HG03565 (cell line): ENCODE data around the gene ENPEP.
"Not testable (repeated sequence)": the region's sequence is repeated elsewhere in the genome, so short reads cannot be mapped to it uniquely, and the experiment has no call there.

Experiments
- ATAC-seq: cut with Tn5 transposase; IDR thresholded peaks from one replicate; pipeline ENCODE4 v1.9.1; 2021; ENCODE audit warnings: mild to moderate bottlenecking, moderate library complexity; ENCODE audit not compliant: unreplicated experiment

The ENPEP gene

GRCh38 chr4:110516106-110516922 is 40.4 kb downstream of the ENPEP start:
- ATAC-seq = peak; percentile 84

- ATAC-seq = no peak
Observed at GRCh38 chr4:110518889-110519490, 43.0 kb downstream of the ENPEP start.

- no peak for ATAC-seq
Observed at GRCh38 chr4:110520886-110521285, 44.9 kb downstream of the ENPEP start.

- no peak for ATAC-seq
Observed at GRCh38 chr4:110526589-110526988, 50.6 kb downstream of the ENPEP start.

- ATAC-seq = no peak
Observed at GRCh38 chr4:110527156-110527555, 51.2 kb downstream of the ENPEP start.

- no peak for ATAC-seq
Observed at GRCh38 chr4:110532901-110533589, 57.1 kb downstream of the ENPEP start.

- ATAC-seq = no peak
Observed at GRCh38 chr4:110533590-110533910, 57.6 kb downstream of the ENPEP start.

- ATAC-seq = no peak
Observed at GRCh38 chr4:110533940-110534339, 58.0 kb downstream of the ENPEP start.

- no peak for ATAC-seq
Observed at GRCh38 chr4:110540581-110540980, 64.6 kb downstream of the ENPEP start.

GRCh38 chr4:110540982-110541451 is 65.1 kb downstream of the ENPEP start:
- ATAC-seq = no peak

GRCh38 chr4:110543577-110543976 is 67.6 kb downstream of the ENPEP start:
- no peak for ATAC-seq

GRCh38 chr4:110544594-110544993 is 68.6 kb downstream of the ENPEP start:
- ATAC-seq = no peak

GRCh38 chr4:110550260-110550659 is 74.3 kb downstream of the ENPEP start:
- no peak for ATAC-seq

- ATAC-seq = no peak
Observed at GRCh38 chr4:110553197-110553596, 77.2 kb downstream of the ENPEP start.

GRCh38 chr4:110567214-110567613 is 91.3 kb downstream of the ENPEP start:
- no peak for ATAC-seq

GRCh38 chr4:110576696-110577095 is 100.7 kb downstream of the ENPEP start:
- ATAC-seq = not testable (repeated sequence)

- ATAC-seq = no peak
Observed at GRCh38 chr4:110586131-110586850, 110.3 kb downstream of the ENPEP start.

- no peak for ATAC-seq
Observed at GRCh38 chr4:110587666-110588285, 111.8 kb downstream of the ENPEP start.

- ATAC-seq = no peak
Observed at GRCh38 chr4:110589297-110589696, 113.3 kb downstream of the ENPEP start.

- ATAC-seq = no peak
Observed at GRCh38 chr4:110595583-110595982, 119.6 kb downstream of the ENPEP start.

GRCh38 chr4:110596431-110596830 is 120.5 kb downstream of the ENPEP start:
- no peak for ATAC-seq
